ENCODE data around the gene NDUFC2. TPM values are rescaled to one million over a fixed set of nuclear protein-coding genes. Genes with fewer than 3 reads are reported as not detected.
"Not testable (repeated sequence)": the region's sequence is repeated elsewhere in the genome, so short reads cannot be mapped to it uniquely, and the experiment has no call there.

NDUFC2 gene
- total RNA-seq, 1 donor from 2014 or later, result 69.9 TPM

DNA sequence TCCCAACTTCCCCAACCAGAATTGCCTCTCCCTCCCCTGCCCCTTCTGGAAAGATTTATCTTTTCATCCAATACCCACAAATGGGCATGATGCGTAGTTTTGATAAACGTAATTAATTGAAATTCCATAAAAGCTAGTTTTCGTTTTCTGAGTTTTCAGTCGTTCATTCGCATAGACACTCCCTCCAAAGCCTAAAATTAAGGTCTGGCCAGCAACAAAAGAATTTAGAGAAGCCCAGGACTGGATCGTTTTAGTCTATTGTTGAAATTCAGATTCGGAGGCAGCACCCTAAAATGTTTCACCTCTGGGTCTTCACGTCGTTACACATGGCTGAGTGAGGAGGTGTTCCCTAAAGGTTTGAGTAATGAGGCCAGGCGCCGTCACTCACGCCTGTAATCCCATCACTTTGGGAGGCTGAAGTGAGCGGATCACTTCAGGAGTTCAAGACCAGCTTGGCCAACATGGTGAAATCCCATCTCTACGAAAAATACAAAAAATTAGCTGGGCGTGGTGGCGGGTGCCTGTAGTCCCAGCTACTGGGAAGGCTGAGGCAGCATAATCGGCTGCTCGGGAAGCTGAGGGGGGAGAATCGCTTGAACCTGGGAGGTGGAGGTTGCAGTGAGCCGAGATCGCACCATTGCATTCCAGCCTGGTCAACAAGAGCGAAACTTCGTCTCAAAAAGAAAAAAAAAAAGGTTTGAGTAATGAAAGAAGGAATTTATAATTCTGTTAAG, 589 bp upstream of the NDUFC2 start:
- Histone ChIP-seq H3K9ac (ENCODE audit: low read depth in 1 of 3, low read length in 3 of 3) (peak overlapping the region; percentile 92 to 98 (median 97)), H3K36me3 (ENCODE audit: control insufficient read depth in 3 of 3, insufficient read depth in 3 of 3, low read length in 3 of 3) (no peaks in the 10 kb centered on the region), H3K27ac (ENCODE audit: low read depth, low read length) (peak overlapping the region; percentile 88), H3K4me3 (ENCODE audit: low read length in 3 of 3) (peak overlapping the region; percentile 93 to 96 (median 94)), H3K9me3 (ENCODE audit: control insufficient read depth in 3 of 3, low read length in 3 of 3) (no peaks in the 10 kb centered on the region), H3K27me3 (ENCODE audit: control insufficient read depth in 3 of 3, insufficient read depth in 3 of 3, low read length in 3 of 3) (no peaks in the 10 kb centered on the region), H3K4me1 (ENCODE audit: control insufficient read depth in 3 of 3, insufficient read depth in 3 of 3, low read length in 3 of 3) (peaks cover 30 to 46% (median 32%) of the 10 kb centered on the region in 3 donors)

- Histone ChIP-seq H3K27me3 (ENCODE audit: control insufficient read depth in 3 of 3, insufficient read depth in 3 of 3, low read length in 3 of 3) (no peaks in the 10 kb centered on the region), H3K4me3 (ENCODE audit: low read length in 3 of 3) (peak overlapping the region; percentile 93 to 96 (median 94)), H3K36me3 (ENCODE audit: control insufficient read depth in 3 of 3, insufficient read depth in 3 of 3, low read length in 3 of 3) (peaks cover 0 to 3% (median 2%) of the 10 kb centered on the region in 3 donors), H3K27ac (ENCODE audit: low read depth, low read length) (peak overlapping the region; percentile 88), H3K9ac (ENCODE audit: low read depth in 1 of 3, low read length in 3 of 3) (peak overlapping the region; percentile 92 to 98 (median 97)), H3K4me1 (ENCODE audit: control insufficient read depth in 3 of 3, insufficient read depth in 3 of 3, low read length in 3 of 3) (peaks cover 30 to 50% (median 32%) of the 10 kb centered on the region in 3 donors), H3K9me3 (ENCODE audit: control insufficient read depth in 3 of 3, low read length in 3 of 3) (no peaks in the 10 kb centered on the region)
Measured at GRCh38 chr11:78078218-78079167, 1.2 kb downstream of the NDUFC2 start.

DNA sequence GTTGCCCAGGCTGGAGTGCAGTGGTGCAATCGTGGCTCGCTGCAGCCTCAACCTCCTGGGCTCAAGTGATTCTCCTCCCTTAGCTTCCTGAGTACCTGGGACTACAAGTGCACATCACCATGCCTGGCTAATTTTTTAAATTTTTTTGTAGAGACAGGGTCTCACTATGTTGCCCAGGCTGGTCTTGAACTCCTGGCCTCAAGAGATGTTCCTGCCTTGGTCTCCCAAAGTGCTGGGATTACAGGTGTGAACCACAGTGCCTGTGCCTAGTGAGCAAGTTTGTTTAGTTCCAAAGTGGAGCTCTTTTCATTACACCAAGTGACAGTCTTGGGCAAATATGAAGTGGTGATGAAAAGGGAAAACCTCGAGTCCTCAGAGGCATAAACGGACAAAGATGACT, 2.1 kb downstream of the NDUFC2 start:
- not testable (repeated sequence) for H3K27me3 ChIP-seq (ENCODE audit: control insufficient read depth in 3 of 3, insufficient read depth in 3 of 3, low read length in 3 of 3); H3K27ac ChIP-seq (ENCODE audit: low read depth, low read length); H3K9me3 ChIP-seq (ENCODE audit: control insufficient read depth in 3 of 3, low read length in 3 of 3); H3K36me3 ChIP-seq (ENCODE audit: control insufficient read depth in 3 of 3, insufficient read depth in 3 of 3, low read length in 3 of 3)
- peaks cover 30 to 50% (median 32%) of the 10 kb centered on the region in 3 donors for H3K4me1 ChIP-seq (ENCODE audit: control insufficient read depth in 3 of 3, insufficient read depth in 3 of 3, low read length in 3 of 3)
- peak overlapping the region in 1 of 3 donors; percentile 98 for H3K9ac ChIP-seq (ENCODE audit: low read depth in 1 of 3, low read length in 3 of 3)
- peak overlapping the region in 2 of 3 donors; percentile 94 to 96 for H3K4me3 ChIP-seq (ENCODE audit: low read length in 3 of 3)

DNA sequence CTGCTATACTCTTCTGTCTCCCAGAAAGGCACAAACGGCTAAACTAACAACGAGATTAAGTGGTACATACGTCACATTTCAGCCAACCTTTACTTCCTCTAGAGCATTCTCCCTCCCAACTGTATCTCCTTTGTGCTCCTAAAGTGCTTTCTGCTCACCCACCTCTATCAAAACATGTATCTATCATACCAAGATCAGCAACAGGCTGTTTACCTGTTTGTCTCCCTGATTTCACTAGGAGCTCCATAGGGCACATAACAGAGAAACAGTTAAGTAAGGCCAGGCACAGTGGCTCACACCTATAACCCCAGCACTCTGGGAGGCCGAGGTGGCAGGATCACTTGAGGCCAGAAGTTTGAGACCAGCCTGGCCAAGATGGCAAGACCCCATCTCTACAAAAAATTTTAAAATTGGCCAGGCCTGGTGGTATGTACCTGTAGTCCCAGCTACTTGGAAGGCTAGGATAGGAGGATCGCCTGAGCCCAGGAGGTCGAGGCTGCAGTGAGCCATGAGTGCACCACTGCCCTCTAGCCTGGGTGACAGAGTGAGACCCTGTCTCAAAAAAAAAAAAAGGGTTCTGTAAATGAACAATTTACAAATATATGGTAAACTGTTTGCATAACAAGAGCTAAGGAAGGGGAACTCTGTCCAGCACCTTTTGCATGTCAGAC, 2.8 kb downstream of the NDUFC2 start:
- H3K27ac ChIP-seq (ENCODE audit: low read depth, low read length), result no peak overlapping the region
- peaks cover 30 to 50% (median 32%) of the 10 kb centered on the region in 3 donors for H3K4me1 ChIP-seq (ENCODE audit: control insufficient read depth in 3 of 3, insufficient read depth in 3 of 3, low read length in 3 of 3)

GRCh38 chr11:78074756-78075155, 4.9 kb downstream of the NDUFC2 start:
- Histone ChIP-seq H3K27me3 (ENCODE audit: control insufficient read depth in 3 of 3, insufficient read depth in 3 of 3, low read length in 3 of 3) (no peaks in the 10 kb centered on the region), H3K36me3 (ENCODE audit: control insufficient read depth in 3 of 3, insufficient read depth in 3 of 3, low read length in 3 of 3) (peaks cover 9 to 20% (median 11%) of the 10 kb centered on the region in 3 donors), H3K9me3 (ENCODE audit: control insufficient read depth in 3 of 3, low read length in 3 of 3) (no peaks in the 10 kb centered on the region), H3K4me3 (ENCODE audit: low read length in 3 of 3) (no peak overlapping the region), H3K4me1 (ENCODE audit: control insufficient read depth in 3 of 3, insufficient read depth in 3 of 3, low read length in 3 of 3) (peaks cover 32 to 47% (median 39%) of the 10 kb centered on the region in 3 donors), H3K27ac (ENCODE audit: low read depth, low read length) (no peak overlapping the region), H3K9ac (ENCODE audit: low read depth in 1 of 3, low read length in 3 of 3) (no peak overlapping the region)

More for the DNA sequence above, 2.8 kb downstream of the NDUFC2 start:
- no peaks in the 10 kb centered on the region for H3K27me3 ChIP-seq (ENCODE audit: control insufficient read depth in 3 of 3, insufficient read depth in 3 of 3, low read length in 3 of 3)
- peak overlapping the region in 1 of 3 donors; percentile 28 for H3K4me3 ChIP-seq (ENCODE audit: low read length in 3 of 3)
- peaks cover 5 to 7% (median 6%) of the 10 kb centered on the region in 3 donors for H3K36me3 ChIP-seq (ENCODE audit: control insufficient read depth in 3 of 3, insufficient read depth in 3 of 3, low read length in 3 of 3)
- no peaks in the 10 kb centered on the region for H3K9me3 ChIP-seq (ENCODE audit: control insufficient read depth in 3 of 3, low read length in 3 of 3)
- H3K9ac ChIP-seq (ENCODE audit: low read depth in 1 of 3, low read length in 3 of 3), result peak overlapping the region in 1 of 3 donors; percentile 1

GRCh38 chr11:78072455-78072854, 7.2 kb downstream of the NDUFC2 start:
- peaks cover 19 to 34% (median 19%) of the 10 kb centered on the region in 3 donors for H3K36me3 ChIP-seq (ENCODE audit: control insufficient read depth in 3 of 3, insufficient read depth in 3 of 3, low read length in 3 of 3)
- H3K4me1 ChIP-seq (ENCODE audit: control insufficient read depth in 3 of 3, insufficient read depth in 3 of 3, low read length in 3 of 3), result peaks cover 21 to 35% (median 31%) of the 10 kb centered on the region in 3 donors
- H3K27me3 ChIP-seq (ENCODE audit: control insufficient read depth in 3 of 3, insufficient read depth in 3 of 3, low read length in 3 of 3), result no peaks in the 10 kb centered on the region
- no peak overlapping the region for H3K27ac ChIP-seq (ENCODE audit: low read depth, low read length)
- H3K4me3 ChIP-seq (ENCODE audit: low read length in 3 of 3), result no peak overlapping the region
- no peak overlapping the region for H3K9ac ChIP-seq (ENCODE audit: low read depth in 1 of 3, low read length in 3 of 3)
- no peaks in the 10 kb centered on the region for H3K9me3 ChIP-seq (ENCODE audit: control insufficient read depth in 3 of 3, low read length in 3 of 3)

- H3K9ac ChIP-seq (ENCODE audit: low read depth in 1 of 3, low read length in 3 of 3), result peak overlapping the region in 1 of 3 donors; percentile 43
- no peaks in the 10 kb centered on the region for H3K27me3 ChIP-seq (ENCODE audit: control insufficient read depth in 3 of 3, insufficient read depth in 3 of 3, low read length in 3 of 3)
- peaks cover 14 to 29% (median 24%) of the 10 kb centered on the region in 3 donors for H3K4me1 ChIP-seq (ENCODE audit: control insufficient read depth in 3 of 3, insufficient read depth in 3 of 3, low read length in 3 of 3)
- no peaks in the 10 kb centered on the region for H3K9me3 ChIP-seq (ENCODE audit: control insufficient read depth in 3 of 3, low read length in 3 of 3)
- peaks cover 19 to 35% (median 20%) of the 10 kb centered on the region in 3 donors for H3K36me3 ChIP-seq (ENCODE audit: control insufficient read depth in 3 of 3, insufficient read depth in 3 of 3, low read length in 3 of 3)
- no peak overlapping the region for H3K27ac ChIP-seq (ENCODE audit: low read depth, low read length)
- H3K4me3 ChIP-seq (ENCODE audit: low read length in 3 of 3), result no peak overlapping the region
Measured at GRCh38 chr11:78071717-78072116, 7.9 kb downstream of the NDUFC2 start.

DNA sequence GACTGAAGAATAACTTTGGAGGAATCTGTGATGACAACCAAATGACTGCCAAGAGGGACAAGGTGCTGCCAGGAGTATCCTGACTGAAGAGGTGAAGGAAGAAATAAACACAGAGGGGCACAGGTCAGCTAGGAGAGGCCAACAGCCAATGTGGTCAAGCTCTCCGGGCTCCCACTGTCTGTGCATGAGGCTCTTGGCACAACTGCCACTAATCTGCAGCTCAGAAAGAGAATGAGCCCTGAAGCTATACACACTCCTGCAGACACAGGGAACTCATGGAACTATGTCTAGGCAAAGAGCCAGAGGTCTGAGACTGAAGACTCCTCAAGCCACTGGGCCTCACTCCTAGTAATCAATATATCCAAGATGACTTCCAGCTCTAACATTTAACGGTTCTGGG, 9.0 kb downstream of the NDUFC2 start:
- no peak overlapping the region for H3K4me3 ChIP-seq (ENCODE audit: low read length in 3 of 3)
- H3K36me3 ChIP-seq (ENCODE audit: control insufficient read depth in 3 of 3, insufficient read depth in 3 of 3, low read length in 3 of 3), result peaks cover 19 to 35% (median 20%) of the 10 kb centered on the region in 3 donors
- no peak overlapping the region for H3K27ac ChIP-seq (ENCODE audit: low read depth, low read length)
- H3K27me3 ChIP-seq (ENCODE audit: control insufficient read depth in 3 of 3, insufficient read depth in 3 of 3, low read length in 3 of 3), result no peaks in the 10 kb centered on the region
- H3K9ac ChIP-seq (ENCODE audit: low read depth in 1 of 3, low read length in 3 of 3), result no peak overlapping the region
- no peaks in the 10 kb centered on the region for H3K9me3 ChIP-seq (ENCODE audit: control insufficient read depth in 3 of 3, low read length in 3 of 3)
- H3K4me1 ChIP-seq (ENCODE audit: control insufficient read depth in 3 of 3, insufficient read depth in 3 of 3, low read length in 3 of 3), result peaks cover 8 to 23% (median 18%) of the 10 kb centered on the region in 3 donors

- no peak overlapping the region for H3K4me3 ChIP-seq (ENCODE audit: low read length in 3 of 3)
- no peaks in the 10 kb centered on the region for H3K27me3 ChIP-seq (ENCODE audit: control insufficient read depth in 3 of 3, insufficient read depth in 3 of 3, low read length in 3 of 3)
- no peak overlapping the region for H3K27ac ChIP-seq (ENCODE audit: low read depth, low read length)
- H3K9ac ChIP-seq (ENCODE audit: low read depth in 1 of 3, low read length in 3 of 3), result no peak overlapping the region
- peaks cover 13 to 25% (median 15%) of the 10 kb centered on the region in 3 donors for H3K4me1 ChIP-seq (ENCODE audit: control insufficient read depth in 3 of 3, insufficient read depth in 3 of 3, low read length in 3 of 3)
- H3K9me3 ChIP-seq (ENCODE audit: control insufficient read depth in 3 of 3, low read length in 3 of 3), result no peaks in the 10 kb centered on the region
- peaks cover 16 to 32% (median 20%) of the 10 kb centered on the region in 3 donors for H3K36me3 ChIP-seq (ENCODE audit: control insufficient read depth in 3 of 3, insufficient read depth in 3 of 3, low read length in 3 of 3)
Measured at GRCh38 chr11:78069465-78069864, 10.2 kb downstream of the NDUFC2 start.

Data from skeletal muscle tissue (tissue), 4 donors.